Progenitor cell of endocrine pancreas (in vitro differentiated cells): ENCODE results near the gene PPP2R2C. TPM values are rescaled to one million over a fixed set of nuclear protein-coding genes. Genes with fewer than 3 reads are reported as not detected.

Experiments
- DNase-seq: peaks from one replicate; pipeline ENCODE4 v3.0.0; 2021; ENCODE audit warnings: low spot score; ENCODE audit not compliant: unreplicated experiment
- H3K27ac Mint-ChIP-seq: 2 replicates; pipeline ENCODE4 v1.8.0; 2021; ENCODE audit warnings: mild to moderate bottlenecking, moderate library complexity, mixed read lengths
- H3K27me3 Mint-ChIP-seq: 2 replicates; pipeline ENCODE4 v1.8.0; 2021; ENCODE audit warnings: mixed read lengths
- H3K36me3 Mint-ChIP-seq: 2 replicates; pipeline ENCODE4 v1.8.0; 2022; ENCODE audit warnings: mixed read lengths; ENCODE audit not compliant: insufficient read depth
- H3K4me1 Mint-ChIP-seq: 2 replicates; pipeline ENCODE4 v1.8.0; 2021; ENCODE audit warnings: low read depth, mixed read lengths
- H3K4me3 Mint-ChIP-seq: 2 replicates; pipeline ENCODE4 v1.8.0; 2021; ENCODE audit warnings: low read depth, mild to moderate bottlenecking, moderate library complexity, mixed read lengths
- H3K9me3 Mint-ChIP-seq: 2 replicates; pipeline ENCODE4 v1.8.0; 2021; ENCODE audit warnings: low read depth, mixed read lengths
- total RNA-seq: library from RNA; stranded (reverse); gene quantifications from 2 replicates; pipeline ENCODE4 v1.2.1, GENCODE V29; 2021
- TF ChIP-seq, protein P1 (sequence below): fragments of 200-600 bp; sonication (generic); IDR thresholded peaks from one replicate; pipeline ENCODE4 v1.5.0; 2021; ENCODE audit warnings: antibody characterized with exemption, mild to moderate bottlenecking; ENCODE audit not compliant: unreplicated experiment

Gene PPP2R2C
- total RNA-seq, 1 donor from 2014 or later, result 0.19 TPM

GRCh38 chr4:6453688-6453990 lies 18.8 kb downstream of the PPP2R2C start:
- DNase-seq, result no peak
- H3K36me3 Mint-ChIP-seq, result no peaks in the 10 kb centered on the region
- peaks cover 34% of the 10 kb centered on the region for H3K27me3 Mint-ChIP-seq
- no peak overlapping the region for H3K4me3 Mint-ChIP-seq
- TF ChIP-seq, protein P1, sequence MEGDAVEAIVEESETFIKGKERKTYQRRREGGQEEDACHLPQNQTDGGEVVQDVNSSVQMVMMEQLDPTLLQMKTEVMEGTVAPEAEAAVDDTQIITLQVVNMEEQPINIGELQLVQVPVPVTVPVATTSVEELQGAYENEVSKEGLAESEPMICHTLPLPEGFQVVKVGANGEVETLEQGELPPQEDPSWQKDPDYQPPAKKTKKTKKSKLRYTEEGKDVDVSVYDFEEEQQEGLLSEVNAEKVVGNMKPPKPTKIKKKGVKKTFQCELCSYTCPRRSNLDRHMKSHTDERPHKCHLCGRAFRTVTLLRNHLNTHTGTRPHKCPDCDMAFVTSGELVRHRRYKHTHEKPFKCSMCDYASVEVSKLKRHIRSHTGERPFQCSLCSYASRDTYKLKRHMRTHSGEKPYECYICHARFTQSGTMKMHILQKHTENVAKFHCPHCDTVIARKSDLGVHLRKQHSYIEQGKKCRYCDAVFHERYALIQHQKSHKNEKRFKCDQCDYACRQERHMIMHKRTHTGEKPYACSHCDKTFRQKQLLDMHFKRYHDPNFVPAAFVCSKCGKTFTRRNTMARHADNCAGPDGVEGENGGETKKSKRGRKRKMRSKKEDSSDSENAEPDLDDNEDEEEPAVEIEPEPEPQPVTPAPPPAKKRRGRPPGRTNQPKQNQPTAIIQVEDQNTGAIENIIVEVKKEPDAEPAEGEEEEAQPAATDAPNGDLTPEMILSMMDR, result no peak
- H3K4me1 Mint-ChIP-seq, result no peaks in the 10 kb centered on the region
- no peak overlapping the region for H3K27ac Mint-ChIP-seq
- no peaks in the 10 kb centered on the region for H3K9me3 Mint-ChIP-seq

GRCh38 chr4:6452897-6453687 lies 19.3 kb downstream of the PPP2R2C start:
- H3K9me3 Mint-ChIP-seq, result no peaks in the 10 kb centered on the region
- peaks cover 29% of the 10 kb centered on the region for H3K27me3 Mint-ChIP-seq
- no peak for DNase-seq
- H3K36me3 Mint-ChIP-seq, result no peaks in the 10 kb centered on the region
- no peak overlapping the region for H3K27ac Mint-ChIP-seq
- no peaks in the 10 kb centered on the region for H3K4me1 Mint-ChIP-seq
- TF ChIP-seq, protein P1, result no peak
- H3K4me3 Mint-ChIP-seq, result no peak overlapping the region

DNA sequence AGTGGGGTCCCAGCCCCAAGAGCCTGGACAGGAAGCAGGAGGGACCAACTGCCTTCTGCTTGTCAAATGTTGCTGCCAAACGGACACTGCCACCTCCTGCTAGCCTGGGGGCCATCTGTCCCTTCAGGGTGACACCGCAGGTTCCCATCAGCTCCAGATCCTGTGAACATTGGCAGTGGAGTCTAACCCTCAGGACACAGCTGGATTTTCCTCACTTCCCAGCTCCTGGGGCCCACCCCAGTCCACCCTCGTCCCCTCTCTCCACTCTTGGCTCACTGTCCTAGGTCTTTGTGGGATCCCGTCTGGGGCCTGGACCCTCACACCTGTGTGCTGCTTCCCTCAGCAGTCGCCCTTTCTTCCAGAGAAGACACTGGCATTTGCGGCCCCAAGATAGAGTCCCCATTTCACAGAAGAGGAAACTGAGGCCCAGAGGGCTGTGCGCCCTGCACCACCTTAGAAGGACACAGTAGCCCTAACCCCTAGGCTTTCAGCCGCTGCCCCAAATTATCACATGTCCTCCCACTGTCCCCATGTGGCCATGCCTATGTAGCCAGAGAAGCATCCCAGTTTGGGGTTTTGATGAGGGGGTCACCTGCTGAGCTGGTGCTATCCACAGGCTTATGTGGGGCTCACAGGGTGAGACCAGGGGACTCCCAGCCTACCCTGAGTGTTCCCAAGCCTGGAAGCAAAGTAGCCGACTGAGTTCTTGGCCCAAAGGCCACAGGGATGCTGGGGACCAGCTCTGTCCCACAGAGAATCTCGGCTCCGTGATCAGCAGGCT lies 20.1 kb downstream of the PPP2R2C start:
- Mint-ChIP-seq H3K9me3 (no peaks in the 10 kb centered on the region), H3K4me1 (peaks cover 2% of the 10 kb centered on the region), H3K4me3 (no peak overlapping the region), H3K27me3 (peaks cover 28% of the 10 kb centered on the region), H3K36me3 (no peaks in the 10 kb centered on the region), H3K27ac (no peak overlapping the region)
- TF ChIP-seq, protein P1, result no peak
- no peak for DNase-seq

- Mint-ChIP-seq H3K27ac (no peak overlapping the region), H3K36me3 (no peaks in the 10 kb centered on the region), H3K4me3 (no peak overlapping the region), H3K4me1 (peaks cover 2% of the 10 kb centered on the region), H3K27me3 (peaks cover 32% of the 10 kb centered on the region), H3K9me3 (no peaks in the 10 kb centered on the region)
- no peak for DNase-seq
- TF ChIP-seq, protein P1, result no peak
Measured at GRCh38 chr4:6451309-6451708, 21.1 kb downstream of the PPP2R2C start.

- Mint-ChIP-seq H3K9me3 (no peaks in the 10 kb centered on the region), H3K4me1 (peaks cover 2% of the 10 kb centered on the region), H3K27ac (no peak overlapping the region), H3K27me3 (peaks cover 33% of the 10 kb centered on the region), H3K4me3 (no peak overlapping the region), H3K36me3 (no peaks in the 10 kb centered on the region)
- TF ChIP-seq, protein P1, result no peak
- DNase-seq, result no peak
Measured at GRCh38 chr4:6450709-6451108, 21.7 kb downstream of the PPP2R2C start.
